ENCODE measurements around the gene IL2RA. TPM values are rescaled to one million over a fixed set of nuclear protein-coding genes. Genes with fewer than 3 reads are reported as not detected.

The IL2RA gene
- total and polyA plus RNA-seq, 9 of the 15 experiments (the other 6 are each of a cell fraction or from before 2014, with no cell fraction given): 0.95 TPM; not detected in 8

DNA sequence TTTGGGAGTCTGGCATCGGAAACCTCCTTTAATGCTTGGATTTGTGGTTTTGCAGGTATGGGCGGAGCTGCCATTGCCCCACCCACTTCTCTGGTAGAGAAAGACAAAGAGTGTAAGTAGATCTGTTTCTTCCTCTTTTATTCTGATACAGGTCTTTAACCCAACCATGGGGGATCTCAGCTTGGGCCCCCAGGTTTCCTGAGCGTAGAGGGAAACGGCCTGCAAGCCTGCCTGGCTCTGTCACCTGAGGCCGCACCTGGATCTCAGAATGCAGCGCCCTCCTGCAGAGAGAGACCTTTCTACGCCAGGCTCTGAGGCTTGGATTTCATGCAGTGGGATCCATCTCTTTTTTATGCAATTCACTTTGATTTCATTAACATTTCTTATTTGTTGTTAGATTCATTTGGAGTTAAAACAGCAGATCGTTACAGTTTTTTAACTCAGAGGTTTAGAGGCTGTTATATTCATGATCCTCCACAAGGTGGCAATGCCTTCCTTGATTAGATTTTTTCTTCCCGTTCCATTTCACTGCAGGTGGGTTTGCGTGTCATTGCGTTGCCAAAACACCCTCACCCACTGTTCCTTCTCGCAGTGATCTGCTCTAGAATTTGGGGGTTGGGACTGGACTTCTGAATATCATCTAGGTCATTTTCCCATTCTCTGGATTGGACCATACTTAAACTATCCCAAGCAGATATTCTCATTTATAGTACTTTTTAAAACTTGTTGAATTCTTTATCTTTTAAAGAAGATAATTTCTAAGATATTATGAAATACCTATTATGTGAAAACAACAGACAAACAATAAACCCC is 46.7 kb upstream of the IL2RA start (continued):
- TF ChIP-seq, protein P1, sequence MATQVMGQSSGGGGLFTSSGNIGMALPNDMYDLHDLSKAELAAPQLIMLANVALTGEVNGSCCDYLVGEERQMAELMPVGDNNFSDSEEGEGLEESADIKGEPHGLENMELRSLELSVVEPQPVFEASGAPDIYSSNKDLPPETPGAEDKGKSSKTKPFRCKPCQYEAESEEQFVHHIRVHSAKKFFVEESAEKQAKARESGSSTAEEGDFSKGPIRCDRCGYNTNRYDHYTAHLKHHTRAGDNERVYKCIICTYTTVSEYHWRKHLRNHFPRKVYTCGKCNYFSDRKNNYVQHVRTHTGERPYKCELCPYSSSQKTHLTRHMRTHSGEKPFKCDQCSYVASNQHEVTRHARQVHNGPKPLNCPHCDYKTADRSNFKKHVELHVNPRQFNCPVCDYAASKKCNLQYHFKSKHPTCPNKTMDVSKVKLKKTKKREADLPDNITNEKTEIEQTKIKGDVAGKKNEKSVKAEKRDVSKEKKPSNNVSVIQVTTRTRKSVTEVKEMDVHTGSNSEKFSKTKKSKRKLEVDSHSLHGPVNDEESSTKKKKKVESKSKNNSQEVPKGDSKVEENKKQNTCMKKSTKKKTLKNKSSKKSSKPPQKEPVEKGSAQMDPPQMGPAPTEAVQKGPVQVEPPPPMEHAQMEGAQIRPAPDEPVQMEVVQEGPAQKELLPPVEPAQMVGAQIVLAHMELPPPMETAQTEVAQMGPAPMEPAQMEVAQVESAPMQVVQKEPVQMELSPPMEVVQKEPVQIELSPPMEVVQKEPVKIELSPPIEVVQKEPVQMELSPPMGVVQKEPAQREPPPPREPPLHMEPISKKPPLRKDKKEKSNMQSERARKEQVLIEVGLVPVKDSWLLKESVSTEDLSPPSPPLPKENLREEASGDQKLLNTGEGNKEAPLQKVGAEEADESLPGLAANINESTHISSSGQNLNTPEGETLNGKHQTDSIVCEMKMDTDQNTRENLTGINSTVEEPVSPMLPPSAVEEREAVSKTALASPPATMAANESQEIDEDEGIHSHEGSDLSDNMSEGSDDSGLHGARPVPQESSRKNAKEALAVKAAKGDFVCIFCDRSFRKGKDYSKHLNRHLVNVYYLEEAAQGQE (IDR thresholded peaks at IDR 0.05; ENCODE audit: borderline replicate concordance): peak; percentile 68
- TF ChIP-seq, protein P1 (CRISPR knock-in tag; IDR thresholded peaks at IDR 0.05; ENCODE audit: low read depth): no peak
- no peak for TF ChIP-seq BRD4 (IDR thresholded peaks at IDR 0.05)
- no peak for TF ChIP-seq ADNP (tag; IDR thresholded peaks at IDR 0.05)
- TF ChIP-seq EP300 (IDR thresholded peaks at IDR 0.05; ENCODE audit: low read length): no peak
- no peak for TF ChIP-seq HDAC2 (IDR thresholded peaks at IDR 0.05)
- TF ChIP-seq, protein P2, sequence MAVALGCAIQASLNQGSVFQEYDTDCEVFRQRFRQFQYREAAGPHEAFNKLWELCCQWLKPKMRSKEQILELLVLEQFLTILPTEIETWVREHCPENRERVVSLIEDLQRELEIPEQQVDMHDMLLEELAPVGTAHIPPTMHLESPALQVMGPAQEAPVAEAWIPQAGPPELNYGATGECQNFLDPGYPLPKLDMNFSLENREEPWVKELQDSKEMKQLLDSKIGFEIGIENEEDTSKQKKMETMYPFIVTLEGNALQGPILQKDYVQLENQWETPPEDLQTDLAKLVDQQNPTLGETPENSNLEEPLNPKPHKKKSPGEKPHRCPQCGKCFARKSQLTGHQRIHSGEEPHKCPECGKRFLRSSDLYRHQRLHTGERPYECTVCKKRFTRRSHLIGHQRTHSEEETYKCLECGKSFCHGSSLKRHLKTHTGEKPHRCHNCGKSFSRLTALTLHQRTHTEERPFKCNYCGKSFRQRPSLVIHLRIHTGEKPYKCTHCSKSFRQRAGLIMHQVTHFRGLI (CRISPR knock-in tag; IDR thresholded peaks at IDR 0.05): no peak
- TF ChIP-seq SMC3 (conservative IDR thresholded peaks at IDR 0.05; ENCODE audit: insufficient read depth, low read depth, low read length): peak; percentile 69
- no peak for TF ChIP-seq ZNF785 (CRISPR knock-in tag; IDR thresholded peaks at IDR 0.05)
- no peak for TF ChIP-seq ZNF717 (CRISPR knock-in tag; IDR thresholded peaks at IDR 0.05)
- TF ChIP-seq, protein P3, sequence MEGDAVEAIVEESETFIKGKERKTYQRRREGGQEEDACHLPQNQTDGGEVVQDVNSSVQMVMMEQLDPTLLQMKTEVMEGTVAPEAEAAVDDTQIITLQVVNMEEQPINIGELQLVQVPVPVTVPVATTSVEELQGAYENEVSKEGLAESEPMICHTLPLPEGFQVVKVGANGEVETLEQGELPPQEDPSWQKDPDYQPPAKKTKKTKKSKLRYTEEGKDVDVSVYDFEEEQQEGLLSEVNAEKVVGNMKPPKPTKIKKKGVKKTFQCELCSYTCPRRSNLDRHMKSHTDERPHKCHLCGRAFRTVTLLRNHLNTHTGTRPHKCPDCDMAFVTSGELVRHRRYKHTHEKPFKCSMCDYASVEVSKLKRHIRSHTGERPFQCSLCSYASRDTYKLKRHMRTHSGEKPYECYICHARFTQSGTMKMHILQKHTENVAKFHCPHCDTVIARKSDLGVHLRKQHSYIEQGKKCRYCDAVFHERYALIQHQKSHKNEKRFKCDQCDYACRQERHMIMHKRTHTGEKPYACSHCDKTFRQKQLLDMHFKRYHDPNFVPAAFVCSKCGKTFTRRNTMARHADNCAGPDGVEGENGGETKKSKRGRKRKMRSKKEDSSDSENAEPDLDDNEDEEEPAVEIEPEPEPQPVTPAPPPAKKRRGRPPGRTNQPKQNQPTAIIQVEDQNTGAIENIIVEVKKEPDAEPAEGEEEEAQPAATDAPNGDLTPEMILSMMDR (IDR thresholded peaks at IDR 0.05 in 2 of 3, conservative IDR thresholded peaks at IDR 0.05 in 1 of 3; ENCODE audit: insufficient read depth in 2 of 3, low read depth in 1 of 3, low read length in 3 of 3): peak; percentile 48 to 74 (median 59); a peak in 5 of 6 replicates
- no peak for TF ChIP-seq SMARCB1 (IDR thresholded peaks at IDR 0.05; ENCODE audit: insufficient read length, low read depth)
- no peak for TF ChIP-seq SP2 (IDR thresholded peaks at IDR 0.05; ENCODE audit: extremely low read depth, low read depth, low read length, poor library complexity, severe bottlenecking)
- no peak for TF ChIP-seq NFXL1 (CRISPR knock-in tag; IDR thresholded peaks at IDR 0.05)
- TF ChIP-seq, protein P4, sequence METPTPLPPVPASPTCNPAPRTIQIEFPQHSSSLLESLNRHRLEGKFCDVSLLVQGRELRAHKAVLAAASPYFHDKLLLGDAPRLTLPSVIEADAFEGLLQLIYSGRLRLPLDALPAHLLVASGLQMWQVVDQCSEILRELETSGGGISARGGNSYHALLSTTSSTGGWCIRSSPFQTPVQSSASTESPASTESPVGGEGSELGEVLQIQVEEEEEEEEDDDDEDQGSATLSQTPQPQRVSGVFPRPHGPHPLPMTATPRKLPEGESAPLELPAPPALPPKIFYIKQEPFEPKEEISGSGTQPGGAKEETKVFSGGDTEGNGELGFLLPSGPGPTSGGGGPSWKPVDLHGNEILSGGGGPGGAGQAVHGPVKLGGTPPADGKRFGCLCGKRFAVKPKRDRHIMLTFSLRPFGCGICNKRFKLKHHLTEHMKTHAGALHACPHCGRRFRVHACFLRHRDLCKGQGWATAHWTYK (CRISPR knock-in tag; IDR thresholded peaks at IDR 0.05): no peak
- no peak for TF ChIP-seq CHCHD3 (CRISPR knock-in tag; IDR thresholded peaks at IDR 0.05)
